Endothelial cell of umbilical vein (primary cell): Measurements from ENCODE around the gene B4GALNT3. TPM values are rescaled to one million over a fixed set of nuclear protein-coding genes. Genes with fewer than 3 reads are reported as not detected.

Source experiments
- BruUV-seq: library from RNA; stranded (reverse); fragments of 400-500 nt; replicated peaks from 2 replicates; lab custom pipeline; 2021; lab: Mats Ljungman, UMichigan
- CTCF ChIA-PET: fragments of 300-600, 350-600 bp; sonication (Branson Sonifier 250); formaldehyde crosslinking; loops from one replicate; lab custom pipeline; 2021; ENCODE audit warnings: antibody characterized with exemption, inconsistent platforms; lab: Charles Lee
- POLR2A ChIA-PET: fragments of 300-600, 350-600 bp; sonication (Branson Sonifier 250); formaldehyde crosslinking; loops from one replicate; lab custom pipeline; 2021; ENCODE audit warnings: antibody characterized with exemption, inconsistent platforms; lab: Charles Lee
- DNase-seq: peaks from one replicate; pipeline ENCODE4 v3.0.0-alpha.2; 2011; ENCODE audit warnings: low read depth, low spot score
- FAIRE-seq: peaks from 2 replicates; lab custom pipeline; 2011; peaks lifted over from hg19 to GRCh38; lab: Jason Lieb, UNC
- H2AFZ ChIP-seq: 2 replicates; pipeline ENCODE4 v1.6.0; 2012; ENCODE audit warnings: low read depth, low read length, control low read depth, inconsistent platforms
- H3K27ac ChIP-seq: 2 replicates; pipeline ENCODE4 v1.5.1; 2011; ENCODE audit warnings: low read depth, mild to moderate bottlenecking, control low read depth, low read length, moderate library complexity; ENCODE audit not compliant: insufficient read depth
- H3K27me3 ChIP-seq, 2 experiments: 2 replicates each; pipeline versions ENCODE4 v1.6.0 to v1.6.1; 2011; ENCODE audit warnings: low read length in 2 of 2, mixed read lengths in 1 of 2; ENCODE audit not compliant: control insufficient read depth in 2 of 2, insufficient read depth in 2 of 2
- H3K36me3 ChIP-seq, 2 experiments: 2 replicates in 1 of 2; 3 replicates in 1 of 2; pipeline ENCODE4 v1.5.1; 2011; ENCODE audit warnings: low read length in 2 of 2, mild to moderate bottlenecking in 1 of 2, moderate library complexity in 1 of 2; ENCODE audit not compliant: control insufficient read depth in 2 of 2, insufficient read depth in 2 of 2; ENCODE audit errors: extremely low read depth in 1 of 2
- H3K4me1 ChIP-seq: 3 replicates; pipeline ENCODE4 v1.5.1; 2011; ENCODE audit warnings: mild to moderate bottlenecking, low read length; ENCODE audit not compliant: control insufficient read depth, insufficient read depth; ENCODE audit errors: extremely low read depth
- H3K4me2 ChIP-seq: 2 replicates; pipeline ENCODE4 v1.6.1; 2011; ENCODE audit warnings: low read length, control low read depth, mixed read lengths; ENCODE audit not compliant: insufficient read depth
- H3K4me3 ChIP-seq, 3 experiments: fragments of 200-600 bp in 1 of 3; sonication (generic), shearing (Covaris generic) in 1 of 3; replicated peaks in 1 of 3; 2 replicates each; pipeline ENCODE4 v1.5.1; 2011 to 2016; ENCODE audit warnings: control low read depth in 3 of 3, low read length in 3 of 3, mild to moderate bottlenecking in 2 of 3, inconsistent platforms in 1 of 3, low read depth in 1 of 3, moderate library complexity in 1 of 3; ENCODE audit not compliant: insufficient read depth in 1 of 3
- H3K79me2 ChIP-seq: 2 replicates; pipeline ENCODE4 v1.6.0; 2012; ENCODE audit warnings: low read length, inconsistent platforms; ENCODE audit not compliant: control insufficient read depth, insufficient read depth
- H3K9ac ChIP-seq: replicated peaks from 2 replicates; pipeline ENCODE3; 2011; ENCODE audit warnings: low read length, control low read depth; ENCODE audit not compliant: insufficient read depth; ENCODE audit errors: extremely low read depth
- H3K9me1 ChIP-seq: replicated peaks from 3 replicates; pipeline ENCODE4 v1.6.0; 2011; ENCODE audit warnings: mild to moderate bottlenecking, low read length; ENCODE audit not compliant: control insufficient read depth, insufficient read depth; ENCODE audit errors: extremely low read depth
- H3K9me3 ChIP-seq: replicated peaks from 2 replicates; pipeline ENCODE4 v1.5.1; 2012; ENCODE audit warnings: low read length, inconsistent platforms; ENCODE audit not compliant: control insufficient read depth, insufficient read depth
- H4K20me1 ChIP-seq: replicated peaks from 2 replicates; pipeline ENCODE3; 2011; ENCODE audit warnings: mild to moderate bottlenecking, low read length; ENCODE audit not compliant: control insufficient read depth, insufficient read depth; ENCODE audit errors: extremely low read depth
- EZH2 ChIP-seq: IDR thresholded peaks from 2 replicates; pipeline ENCODE4 v1.6.1; 2012; ENCODE audit warnings: borderline replicate concordance, low read depth, mild to moderate bottlenecking, moderate library complexity, low read length, inconsistent platforms; ENCODE audit not compliant: severe bottlenecking
- GATA2 ChIP-seq: IDR thresholded peaks from 2 replicates; pipeline ENCODE4 v1.7.0; 2011; ENCODE audit warnings: low read depth, mild to moderate bottlenecking, moderate library complexity, mixed read lengths, low read length; ENCODE audit not compliant: insufficient read length, insufficient read depth
- JUN ChIP-seq: IDR thresholded peaks from 2 replicates; pipeline ENCODE4 v1.6.1; 2011; ENCODE audit warnings: borderline replicate concordance, low read depth; ENCODE audit not compliant: insufficient read length, insufficient read depth
- MYC ChIP-seq: IDR thresholded peaks from one replicate; pipeline ENCODE4 v1.6.1; 2011; ENCODE audit warnings: mild to moderate bottlenecking, low read depth, low read length
- POLR2A ChIP-seq: IDR thresholded peaks from 2 replicates; pipeline ENCODE4 v1.6.1; 2012; ENCODE audit warnings: low read depth, mild to moderate bottlenecking, control low read depth, low read length
- POLR2AphosphoS5 ChIP-seq: IDR thresholded peaks from 2 replicates; pipeline ENCODE4 v1.6.1; 2012; ENCODE audit warnings: low read depth, mild to moderate bottlenecking, control low read depth, low read length, moderate library complexity; ENCODE audit not compliant: insufficient read depth
- dilution Hi-C: fragments of 300-500 bp; cut with MboI; formaldehyde crosslinking; loops from one replicate; pipeline ENCODE4 v1.15.0; 2019; ENCODE audit warnings: low sequenced_read_pairs; ENCODE audit not compliant: extremely low pct_ligation_motif_present
- intact Hi-C: fragments of 100-400 bp; cut with micrococcal nuclease; formaldehyde crosslinking; loops from one replicate; pipeline ENCODE4 v1.10.0; 2022
- polyA plus RNA-seq, 4 experiments: library from polyadenylated mRNA; depleted of rRNA in 3 of 4; stranded (reverse) in 3 of 4; unstranded in 1 of 4; fragments of >200 nt; gene quantifications; 2 replicates each; pipeline versions ENCODE4 v1.2.1 to v1.2.3, GENCODE V29; 2011 to 2012; ENCODE audit warnings: missing spikeins in 1 of 4
- total RNA-seq: library from RNA; stranded (reverse); gene quantifications from 2 replicates; pipeline ENCODE4 v1.2.3, GENCODE V29; 2021
- TF ChIP-seq, protein P1 (sequence below): IDR thresholded peaks from 2 replicates; pipeline ENCODE4 v1.6.1; 2011; ENCODE audit not compliant: insufficient read depth, insufficient read length

Gene B4GALNT3
- total and polyA plus RNA-seq, 2 donors (not counting 3 experiments of a cell fraction or from before 2014, with no cell fraction given), result 0.07 TPM; not detected in 1

- intact Hi-C loops, result no loop called here
- no peaks in the 10 kb centered on the region for H3K4me1 ChIP-seq
- BruUV-seq, result no TSS peak
- dilution Hi-C loops, result no loop called here
- ChIA-PET CTCF (interaction anchor here (2.2 to 3.1 kb wide), 2 partner anchors 7 to 18 kb away, joined by 8 to 12 read pairs; no protein-coding TSS in a partner anchor), POLR2A (no interaction called here)
- H3K27me3 ChIP-seq, result peaks cover 64 to 80% of the 10 kb centered on the region in 2 experiments
- TF ChIP-seq EZH2 (peak; percentile 93), MYC (no peak)
- no peak for DNase-seq
- H3K4me2 ChIP-seq, result no peak overlapping the region
- H3K9me1 ChIP-seq, result no peaks in the 10 kb centered on the region
- no peak for FAIRE-seq
- no peak overlapping the region for H3K27ac ChIP-seq
- no peak overlapping the region for H3K9ac ChIP-seq
- peak overlapping the region in 1 of 3 experiments; percentile 31 for H3K4me3 ChIP-seq
- no peak overlapping the region for H2AFZ ChIP-seq
- H3K36me3 ChIP-seq, result no peaks in the 10 kb centered on the region
- H3K79me2 ChIP-seq, result no peaks in the 10 kb centered on the region
- no peaks in the 10 kb centered on the region for H3K9me3 ChIP-seq
- H4K20me1 ChIP-seq, result no peaks in the 10 kb centered on the region
Measured at GRCh38 chr12:460261-461230, 807 bp downstream of the B4GALNT3 start.

DNA sequence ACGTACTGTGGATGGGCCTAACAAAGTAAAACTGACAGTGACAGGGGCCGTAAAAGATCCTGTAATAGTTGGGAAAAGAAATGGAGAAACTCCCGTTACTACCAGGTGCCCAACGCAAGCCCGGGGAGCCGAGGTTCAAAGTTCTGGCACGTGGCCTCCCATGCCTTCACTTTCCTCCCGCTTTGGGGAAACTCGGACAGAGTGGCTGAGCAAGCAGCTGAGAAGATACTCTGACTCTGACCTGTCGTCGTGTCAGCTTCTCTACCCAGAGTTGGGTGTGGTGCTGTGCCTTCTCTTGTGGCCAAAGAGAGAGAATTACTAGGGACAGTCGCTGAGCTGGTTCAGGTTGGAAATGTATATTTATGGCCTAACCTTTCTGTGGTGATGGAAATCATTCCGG is 1.7 kb downstream of the B4GALNT3 start:
- ChIA-PET CTCF (interaction anchor here (2.2 to 3.1 kb wide), 2 partner anchors 8 to 19 kb away, joined by 8 to 12 read pairs; no protein-coding TSS in a partner anchor), POLR2A (no interaction called here)
- Histone ChIP-seq H3K36me3 (no peaks in the 10 kb centered on the region), H3K79me2 (no peaks in the 10 kb centered on the region), H3K9me3 (no peaks in the 10 kb centered on the region), H2AFZ (no peak overlapping the region), H3K4me3 (no peak overlapping the region), H3K9ac (no peak overlapping the region), H4K20me1 (no peaks in the 10 kb centered on the region), H3K4me2 (no peak overlapping the region), H3K4me1 (no peaks in the 10 kb centered on the region), H3K27me3 (peaks cover 66 to 73% of the 10 kb centered on the region in 2 experiments), H3K27ac (no peak overlapping the region), H3K9me1 (no peaks in the 10 kb centered on the region)
- DNase-seq (no peak), FAIRE-seq (peak; percentile 18)
- intact Hi-C loops, result no loop called here
- dilution Hi-C loops, result no loop called here
- TF ChIP-seq GATA2 (no peak), JUN (no peak), POLR2AphosphoS5 (no peak), POLR2A (no peak), EZH2 (no peak), MYC (no peak)
- TF ChIP-seq, protein P1, sequence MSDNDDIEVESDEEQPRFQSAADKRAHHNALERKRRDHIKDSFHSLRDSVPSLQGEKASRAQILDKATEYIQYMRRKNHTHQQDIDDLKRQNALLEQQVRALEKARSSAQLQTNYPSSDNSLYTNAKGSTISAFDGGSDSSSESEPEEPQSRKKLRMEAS, result no peak
- BruUV-seq, result no TSS peak
